HEK293T (cell line): Measurements from ENCODE around the gene DQX1.
A peak's percentile ranks its signal among the peaks of the same experiment; 100 is the strongest.

Experiments
- CTCF ChIA-PET: fragments of 350-600 bp; formaldehyde crosslinking; extraction: SDS; loops from one replicate; lab custom pipeline; 2021; ENCODE audit warnings: antibody characterized with exemption, inconsistent platforms; lab: Yijun Ruan, JAX
- POLR2A ChIA-PET: fragments of 350-600 bp; formaldehyde crosslinking; extraction: SDS; loops from one replicate; lab custom pipeline; 2020; ENCODE audit warnings: antibody characterized with exemption, inconsistent platforms; lab: Yijun Ruan, JAX
- DNase-seq: peaks from one replicate; pipeline ENCODE4 v3.0.0; 2012; ENCODE audit warnings: mixed read lengths; ENCODE audit errors: extremely low spot score
- ARNT ChIP-seq: fragments of 450-650 bp; IDR thresholded peaks from 2 replicates; pipeline ENCODE4 v1.6.1; 2017; ENCODE audit warnings: mild to moderate bottlenecking
- BHLHE40 ChIP-seq: fragments of 450-650 bp; IDR thresholded peaks from 2 replicates; pipeline ENCODE4 v1.6.1; 2016; ENCODE audit warnings: mild to moderate bottlenecking, moderate library complexity, borderline replicate concordance
- CTBP1 ChIP-seq: fragments of 450-650 bp; IDR thresholded peaks from 2 replicates; pipeline ENCODE4 v1.6.1; 2016; ENCODE audit warnings: borderline replicate concordance
- ELF4 ChIP-seq: fragments of 450-650 bp; IDR thresholded peaks from 2 replicates; pipeline ENCODE4 v1.6.1; 2017; ENCODE audit warnings: antibody characterized with exemption
- FOXA1 ChIP-seq: fragments of 450-650 bp; IDR thresholded peaks from 2 replicates; pipeline ENCODE4 v1.6.1; 2016; ENCODE audit warnings: mild to moderate bottlenecking
- FOXK2 ChIP-seq: fragments of 450-650 bp; IDR thresholded peaks from 2 replicates; pipeline ENCODE4 v1.6.1; 2016; ENCODE audit warnings: mild to moderate bottlenecking
- FOXM1 ChIP-seq: fragments of 450-650 bp; IDR thresholded peaks from 2 replicates; pipeline ENCODE4 v1.6.1; 2017; ENCODE audit warnings: mild to moderate bottlenecking, borderline replicate concordance
- HDGF ChIP-seq: fragments of 450-650 bp; IDR thresholded peaks from 2 replicates; pipeline ENCODE4 v1.6.1; 2017; ENCODE audit warnings: antibody characterized with exemption, borderline replicate concordance
- L3MBTL2 ChIP-seq: fragments of 450-650 bp; conservative IDR thresholded peaks from 2 replicates; pipeline ENCODE4 v1.6.1; 2016; ENCODE audit warnings: mild to moderate bottlenecking
- LEF1 ChIP-seq: fragments of 450-650 bp; IDR thresholded peaks from 2 replicates; pipeline ENCODE4 v1.6.1; 2017; ENCODE audit warnings: mild to moderate bottlenecking, borderline replicate concordance
- NFRKB ChIP-seq: fragments of 450-650 bp; IDR thresholded peaks from 2 replicates; pipeline ENCODE4 v1.6.1; 2016; ENCODE audit warnings: mild to moderate bottlenecking, moderate library complexity
- SP1 ChIP-seq: fragments of 450-650 bp; IDR thresholded peaks from 2 replicates; pipeline ENCODE4 v1.6.1; 2017
- SUZ12 ChIP-seq: fragments of 450-650 bp; IDR thresholded peaks from 2 replicates; pipeline ENCODE4 v1.6.1; 2016; ENCODE audit warnings: mild to moderate bottlenecking
- TARDBP ChIP-seq: fragments of 450-650 bp; IDR thresholded peaks from 2 replicates; pipeline ENCODE4 v1.6.1; 2016
- ZNF384 ChIP-seq: fragments of 450-650 bp; IDR thresholded peaks from 2 replicates; pipeline ENCODE4 v1.6.1; 2016
- TF ChIP-seq, protein P1 (sequence below): fragments of 450-650 bp; IDR thresholded peaks from 2 replicates; pipeline ENCODE4 v1.6.1; 2016

The DQX1 gene

DNA sequence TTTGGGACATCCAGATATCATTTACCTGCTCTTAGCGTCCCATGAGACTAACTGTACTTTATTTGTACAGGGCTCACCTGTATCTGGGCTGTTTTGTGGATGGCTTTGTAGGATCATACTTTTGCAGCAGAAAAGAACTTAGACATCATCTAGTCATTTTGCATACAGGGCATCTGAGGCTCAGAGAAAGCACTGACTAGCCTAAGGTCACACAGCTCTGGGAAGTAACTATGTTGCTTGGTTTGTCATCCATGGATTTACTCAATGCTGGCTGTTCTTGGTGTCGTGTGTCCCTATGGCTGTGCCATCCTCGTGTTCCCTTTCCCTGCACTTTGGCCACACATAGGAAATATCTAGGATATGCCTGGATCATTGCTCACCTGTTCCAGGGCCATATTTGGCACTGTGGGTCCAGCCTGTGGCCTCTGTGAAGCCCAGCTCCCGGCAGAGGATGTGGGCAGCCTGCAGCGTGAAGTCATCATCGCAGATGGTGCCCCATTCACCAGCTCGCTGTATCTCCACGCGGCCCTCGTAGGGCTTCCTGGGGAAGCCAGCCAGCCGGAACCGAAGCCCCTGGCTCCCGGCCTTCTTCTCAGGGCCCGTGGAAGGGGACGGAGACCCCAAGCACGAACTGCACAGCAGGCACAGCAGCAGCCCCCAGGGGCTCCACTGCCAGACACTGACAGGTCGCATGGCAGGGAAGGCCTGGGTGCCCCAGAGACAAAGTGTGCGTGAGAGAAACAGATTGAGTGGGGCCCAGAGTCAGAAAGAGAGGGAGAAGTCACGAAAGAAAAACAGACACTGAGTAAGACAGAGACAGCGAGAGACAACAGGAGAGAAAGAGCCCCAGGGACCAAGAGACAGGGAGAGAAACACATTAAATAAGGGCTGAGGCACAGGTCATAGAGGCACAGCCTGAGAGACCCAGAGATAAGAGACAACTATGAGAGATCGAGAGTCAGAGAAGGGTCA, 26.2 kb upstream of the DQX1 start:
- ChIA-PET CTCF (interaction anchor here (0.6 kb wide), 1 partner anchor 65 kb away, joined by 5 read pairs; no protein-coding TSS in a partner anchor), POLR2A (interaction anchor here (2.3 kb wide), 1 partner anchor 18 kb away, joined by 5 read pairs; no protein-coding TSS in a partner anchor)
- no peak for DNase-seq
- TF ChIP-seq ZNF384, result no peak
- TF ChIP-seq ELF4, result no peak
- TF ChIP-seq BHLHE40, result no peak
- no peak for TF ChIP-seq FOXM1
- TF ChIP-seq FOXA1, result no peak
- TF ChIP-seq NFRKB, result no peak
- TF ChIP-seq, protein P1, sequence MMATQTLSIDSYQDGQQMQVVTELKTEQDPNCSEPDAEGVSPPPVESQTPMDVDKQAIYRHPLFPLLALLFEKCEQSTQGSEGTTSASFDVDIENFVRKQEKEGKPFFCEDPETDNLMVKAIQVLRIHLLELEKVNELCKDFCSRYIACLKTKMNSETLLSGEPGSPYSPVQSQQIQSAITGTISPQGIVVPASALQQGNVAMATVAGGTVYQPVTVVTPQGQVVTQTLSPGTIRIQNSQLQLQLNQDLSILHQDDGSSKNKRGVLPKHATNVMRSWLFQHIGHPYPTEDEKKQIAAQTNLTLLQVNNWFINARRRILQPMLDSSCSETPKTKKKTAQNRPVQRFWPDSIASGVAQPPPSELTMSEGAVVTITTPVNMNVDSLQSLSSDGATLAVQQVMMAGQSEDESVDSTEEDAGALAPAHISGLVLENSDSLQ, result no peak
- no peak for TF ChIP-seq TARDBP
- TF ChIP-seq HDGF, result no peak
- no peak for TF ChIP-seq LEF1
- no peak for TF ChIP-seq FOXK2
- TF ChIP-seq SP1, result no peak
- TF ChIP-seq CTBP1, result no peak
- TF ChIP-seq SUZ12, result no peak
- no peak for TF ChIP-seq L3MBTL2
- no peak for TF ChIP-seq ARNT

DNA sequence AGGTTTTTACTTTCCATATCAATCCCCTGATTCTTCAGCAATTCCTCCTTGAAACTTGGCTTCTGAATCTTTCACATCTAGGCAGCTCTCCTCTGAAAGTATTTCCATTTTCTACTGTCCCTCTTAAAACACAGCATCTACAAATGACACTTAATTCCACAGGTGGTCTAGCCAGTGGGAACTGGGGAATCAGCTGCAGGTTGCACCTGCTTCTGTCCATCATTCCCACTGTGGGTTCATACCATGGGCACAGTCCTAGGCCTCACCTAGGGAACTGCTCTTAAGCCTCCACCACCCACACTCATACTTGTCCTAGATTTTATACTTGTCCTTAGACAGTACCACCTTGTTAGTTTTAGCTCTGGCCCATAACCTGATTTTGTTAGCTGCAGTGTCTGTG, 25.5 kb upstream of the DQX1 start:
- CTCF ChIA-PET, result interaction anchor here (0.6 kb wide), 1 partner anchor 65 kb away, joined by 5 read pairs; no protein-coding TSS in a partner anchor
- no peak for DNase-seq
- no peak for TF ChIP-seq CTBP1
- no peak for TF ChIP-seq TARDBP
- TF ChIP-seq NFRKB, result no peak
- TF ChIP-seq, protein P1, result no peak
- no peak for TF ChIP-seq L3MBTL2
- no peak for TF ChIP-seq SP1
- TF ChIP-seq ARNT, result no peak
- no peak for TF ChIP-seq FOXA1
- no peak for TF ChIP-seq LEF1
- no peak for TF ChIP-seq FOXK2
- no peak for TF ChIP-seq SUZ12
- no peak for TF ChIP-seq ZNF384
- no peak for TF ChIP-seq BHLHE40
- no peak for TF ChIP-seq ELF4
- no peak for TF ChIP-seq FOXM1
- no peak for TF ChIP-seq HDGF
- POLR2A ChIA-PET, result interaction anchor here (2.3 kb wide), 1 partner anchor 17 kb away, joined by 5 read pairs; no protein-coding TSS in a partner anchor

DNA sequence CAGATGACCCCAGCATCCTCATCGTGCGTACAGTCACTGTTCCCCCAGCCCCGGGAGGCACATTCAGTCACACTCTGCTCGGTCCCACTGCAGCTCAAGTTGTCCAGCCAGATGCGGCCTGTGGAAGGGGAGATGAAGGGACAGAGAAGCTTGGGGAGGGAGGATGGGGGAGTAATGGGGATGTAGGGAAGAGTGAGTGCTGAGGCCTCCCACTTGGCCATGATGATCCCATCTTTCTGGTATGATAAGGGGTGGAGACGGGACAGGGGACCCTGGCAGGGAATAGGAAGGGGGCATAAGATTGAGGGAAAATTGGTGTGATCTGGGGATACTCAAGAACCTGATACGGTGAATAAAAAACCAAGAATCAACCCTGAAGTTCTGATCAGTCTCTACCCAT, 24.2 kb upstream of the DQX1 start:
- POLR2A ChIA-PET, result interaction anchor here (0.6 to 2.3 kb wide), 6 partner anchors 16 to 42 kb away, joined by 3 to 5 read pairs (median 3); partner anchors contain the start of gene HTRA2
- no peak for TF ChIP-seq SUZ12
- TF ChIP-seq ZNF384, result no peak
- TF ChIP-seq L3MBTL2, result no peak
- no peak for TF ChIP-seq TARDBP
- no peak for TF ChIP-seq LEF1
- TF ChIP-seq FOXM1, result no peak
- TF ChIP-seq ELF4, result no peak
- TF ChIP-seq ARNT, result no peak
- TF ChIP-seq NFRKB, result no peak
- no peak for TF ChIP-seq FOXA1
- no peak for TF ChIP-seq CTBP1
- no peak for TF ChIP-seq BHLHE40
- TF ChIP-seq, protein P1, result no peak
- TF ChIP-seq HDGF, result no peak
- CTCF ChIA-PET, result interaction anchor here (0.9 kb wide), 1 partner anchor 36 kb away, joined by 4 read pairs; no protein-coding TSS in a partner anchor
- no peak for DNase-seq

DNA sequence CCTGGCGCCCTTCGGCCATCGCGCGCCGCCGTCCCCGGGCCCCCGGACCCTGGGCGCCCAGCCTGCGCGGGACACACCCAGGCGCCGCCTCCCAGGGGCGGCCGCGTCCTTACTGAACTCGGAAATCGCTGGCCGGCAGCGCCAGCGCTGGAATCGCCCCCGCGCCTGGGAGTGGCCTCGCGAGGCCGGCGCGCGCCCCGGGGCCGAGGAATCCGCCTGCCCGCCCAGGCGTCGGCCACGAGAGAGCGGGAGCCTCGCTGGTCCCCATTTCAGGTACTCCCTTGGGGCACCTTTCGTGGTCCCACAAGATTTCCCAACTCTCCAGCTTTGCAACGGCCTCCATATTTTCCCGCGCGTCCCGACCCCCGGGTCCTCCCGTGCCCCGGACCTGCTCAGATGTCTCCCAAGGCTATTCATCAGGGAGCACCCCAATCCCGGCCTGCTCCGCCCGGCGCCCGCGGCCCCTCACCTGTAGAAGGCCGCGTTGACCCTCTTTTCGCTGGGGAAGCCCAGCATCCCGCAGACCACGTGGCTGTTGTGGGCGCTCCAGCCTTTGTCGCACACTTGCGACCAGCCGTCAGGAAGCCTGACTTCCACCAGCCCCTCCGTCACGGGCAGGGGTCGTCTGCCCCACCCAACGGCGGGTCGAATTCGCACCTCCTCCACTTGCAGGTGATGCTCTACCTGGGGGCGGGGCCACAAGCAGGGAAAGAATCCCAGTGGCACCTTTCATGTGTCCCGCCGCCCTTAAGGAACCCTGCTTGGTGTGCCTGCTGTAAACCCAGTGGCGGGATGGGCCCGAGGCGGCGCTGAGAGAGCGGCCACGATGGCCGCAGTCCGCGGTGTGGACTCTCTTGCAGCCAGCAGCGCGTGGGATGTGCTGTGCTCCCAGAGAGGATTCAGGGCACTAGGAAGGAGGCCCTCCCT, 23.1 kb upstream of the DQX1 start:
- peak; percentile 68 for DNase-seq
- CTCF ChIA-PET, result interaction anchor here (0.9 kb wide), 1 partner anchor 37 kb away, joined by 4 read pairs; no protein-coding TSS in a partner anchor
- POLR2A ChIA-PET, result interaction anchor here (1.0 to 1.8 kb wide), 7 partner anchors 15 to 77 kb away, joined by 3 to 7 read pairs (median 4); partner anchors contain the start of genes HTRA2 and MRPL53
- peak; percentile 94 for TF ChIP-seq L3MBTL2
- no peak for TF ChIP-seq CTBP1
